H1 (cell line): ENCODE data around the gene FAM193B. TPM values are rescaled to one million over a fixed set of nuclear protein-coding genes. Genes with fewer than 3 reads are reported as not detected.
A peak's percentile ranks its signal among the peaks of the same experiment; 100 is the strongest.

Experiments
- CTCF ChIA-PET: fragments of 300-600 bp; sonication (Branson Sonifier 250); formaldehyde crosslinking; loops from one replicate; lab custom pipeline; 2021; ENCODE audit not compliant: partially characterized antibody; lab: Charles Lee
- POLR2A ChIA-PET: fragments of 300-600 bp; sonication (Branson Sonifier 250); formaldehyde crosslinking; loops from one replicate; lab custom pipeline; 2021; ENCODE audit warnings: inconsistent platforms; ENCODE audit not compliant: partially characterized antibody; lab: Charles Lee
- DNase-seq, 2 experiments: peaks; one replicate each; pipeline versions ENCODE4 v3.0.0 to v3.0.0-alpha.2; 2010 to 2022; ENCODE audit warnings: low spot score in 2 of 2, low read depth in 1 of 2, mixed read lengths in 1 of 2
- FAIRE-seq: peaks from 2 replicates; lab custom pipeline; 2011; peaks lifted over from hg19 to GRCh38; lab: Jason Lieb, UNC
- H2AFZ ChIP-seq: 2 replicates; pipeline ENCODE4 v1.8.1; 2012; ENCODE audit warnings: low read length, inconsistent platforms
- H2AK5ac ChIP-seq: 2 replicates; pipeline ENCODE4 v1.6.1; 2013; ENCODE audit warnings: low read depth, low read length
- H2BK120ac ChIP-seq: replicated peaks from 2 replicates; pipeline ENCODE3; 2013; ENCODE audit warnings: low read depth, low read length, inconsistent platforms
- H2BK12ac ChIP-seq: 2 replicates; pipeline ENCODE4 v1.6.1; 2013; ENCODE audit warnings: low read depth, low read length
- H2BK15ac ChIP-seq: 2 replicates; pipeline ENCODE4 v1.6.1; 2013; ENCODE audit warnings: low read length
- H2BK20ac ChIP-seq: 2 replicates; pipeline ENCODE4 v1.6.1; 2013; ENCODE audit warnings: low read length
- H2BK5ac ChIP-seq: 2 replicates; pipeline ENCODE4 v1.6.1; 2013; ENCODE audit warnings: low read depth, low read length
- H3K14ac ChIP-seq: 2 replicates; pipeline ENCODE4 v1.6.1; 2013; ENCODE audit warnings: inconsistent platforms; ENCODE audit not compliant: insufficient read length
- H3K18ac ChIP-seq: 2 replicates; pipeline ENCODE4 v1.6.1; 2013; ENCODE audit warnings: low read length; ENCODE audit errors: extremely low read depth
- H3K23ac ChIP-seq: 2 replicates; pipeline ENCODE4 v1.6.1; 2013; ENCODE audit warnings: inconsistent platforms; ENCODE audit not compliant: insufficient read length
- H3K23me2 ChIP-seq: 2 replicates; pipeline ENCODE4 v1.6.1; 2013; ENCODE audit warnings: low read depth, low read length
- H3K27ac ChIP-seq: 2 replicates; pipeline ENCODE4 v1.6.1; 2011; ENCODE audit warnings: low read depth, low read length, inconsistent platforms
- H3K27me3 ChIP-seq, 4 experiments: replicated peaks in 1 of 4; 1 replicate in 1 of 4; 2 replicates in 3 of 4; pipeline versions ENCODE4 v1.6.1 to v1.8.1; 2011 to 2013; ENCODE audit warnings: low read length in 3 of 4, mild to moderate bottlenecking in 3 of 4, inconsistent platforms in 2 of 4, mixed read lengths in 2 of 4, moderate library complexity in 1 of 4; ENCODE audit not compliant: control insufficient read depth in 3 of 4, insufficient read depth in 3 of 4; ENCODE audit errors: extremely low read depth in 1 of 4
- H3K36me3 ChIP-seq, 4 experiments: 2 replicates each; pipeline versions ENCODE4 v1.6.1 to v1.8.1; 2011 to 2013; ENCODE audit warnings: mild to moderate bottlenecking in 4 of 4, low read length in 3 of 4, moderate library complexity in 2 of 4, control low read depth in 1 of 4, inconsistent platforms in 1 of 4; ENCODE audit not compliant: insufficient read depth in 4 of 4, control insufficient read depth in 2 of 4
- H3K4ac ChIP-seq: replicated peaks from 2 replicates; pipeline ENCODE3; 2013; ENCODE audit warnings: low read length, low read depth, mixed read lengths, inconsistent platforms; ENCODE audit not compliant: insufficient read length
- H3K4me1 ChIP-seq, 4 experiments: replicated peaks in 1 of 4; 1 replicate in 1 of 4; 2 replicates in 3 of 4; pipeline versions ENCODE4 v1.6.1 to v1.8.1; 2011 to 2013; ENCODE audit warnings: low read length in 3 of 4, inconsistent platforms in 2 of 4, mixed read lengths in 1 of 4; ENCODE audit not compliant: insufficient read depth in 4 of 4, control insufficient read depth in 3 of 4
- H3K4me2 ChIP-seq, 2 experiments: 2 replicates each; pipeline versions ENCODE4 v1.6.1 to v1.8.1; 2011 to 2013; ENCODE audit warnings: low read depth in 2 of 2, low read length in 2 of 2, control low read depth in 1 of 2, inconsistent platforms in 1 of 2, mild to moderate bottlenecking in 1 of 2; ENCODE audit not compliant: insufficient read depth in 1 of 2
- H3K4me3 ChIP-seq, 4 experiments: fragments of 200-600, 300-600 bp in 1 of 4; sonication (generic), shearing (Covaris generic), sonication (Bioruptor Twin) in 1 of 4; 2 replicates each; pipeline versions ENCODE4 v1.5.1 to v1.8.1; 2011 to 2016; ENCODE audit warnings: low read length in 4 of 4, low read depth in 3 of 4, control low read depth in 2 of 4, inconsistent platforms in 2 of 4, mild to moderate bottlenecking in 2 of 4, mixed read lengths in 1 of 4, moderate library complexity in 1 of 4; ENCODE audit not compliant: insufficient read depth in 2 of 4; ENCODE audit errors: extremely low read depth in 1 of 4
- H3K56ac ChIP-seq: replicated peaks from 2 replicates; pipeline ENCODE3; 2013; ENCODE audit warnings: low read depth, mild to moderate bottlenecking, mixed read lengths, low read length, inconsistent platforms; ENCODE audit not compliant: insufficient read length
- H3K79me1 ChIP-seq: 2 replicates; pipeline ENCODE4 v1.6.1; 2013; ENCODE audit warnings: low read depth, low read length, control low read depth
- H3K79me2 ChIP-seq, 2 experiments: 2 replicates each; pipeline versions ENCODE4 v1.6.1 to v1.8.1; 2012 to 2013; ENCODE audit warnings: low read length in 2 of 2, mild to moderate bottlenecking in 2 of 2, inconsistent platforms in 1 of 2; ENCODE audit not compliant: insufficient read depth in 2 of 2, control insufficient read depth in 1 of 2
- H3K9ac ChIP-seq, 4 experiments: replicated peaks in 1 of 4; 1 replicate in 1 of 4; 2 replicates in 3 of 4; pipeline versions ENCODE4 v1.6.1 to v1.8.1; 2011 to 2013; ENCODE audit warnings: low read depth in 3 of 4, low read length in 3 of 4, control low read depth in 2 of 4, mild to moderate bottlenecking in 2 of 4, moderate library complexity in 2 of 4, inconsistent platforms in 1 of 4; ENCODE audit errors: extremely low read depth in 1 of 4
- H3K9me3 ChIP-seq, 2 experiments: 2 replicates each; pipeline versions ENCODE4 v1.6.1 to v1.8.1; 2012 to 2013; ENCODE audit warnings: mild to moderate bottlenecking in 2 of 2, moderate library complexity in 2 of 2, control low read depth in 1 of 2, inconsistent platforms in 1 of 2, low read depth in 1 of 2, low read length in 1 of 2, mixed read lengths in 1 of 2; ENCODE audit not compliant: insufficient read depth in 2 of 2
- H4K20me1 ChIP-seq, 2 experiments: replicated peaks in 1 of 2; 2 replicates each; pipeline versions ENCODE3 to v1.8.1; 2011 to 2013; ENCODE audit warnings: inconsistent platforms in 2 of 2, low read length in 2 of 2, mild to moderate bottlenecking in 1 of 2; ENCODE audit not compliant: insufficient read depth in 2 of 2, control insufficient read depth in 1 of 2
- H4K5ac ChIP-seq: 2 replicates; pipeline ENCODE4 v1.6.1; 2013; ENCODE audit warnings: low read length, low read depth, mixed read lengths, inconsistent platforms; ENCODE audit not compliant: insufficient read length
- H4K8ac ChIP-seq: 2 replicates; pipeline ENCODE4 v1.8.0; 2013; ENCODE audit warnings: mild to moderate bottlenecking, moderate library complexity, low read length, inconsistent platforms; ENCODE audit not compliant: insufficient read depth; ENCODE audit errors: extremely low read depth
- H4K91ac ChIP-seq: replicated peaks from 2 replicates; pipeline ENCODE3; 2013; ENCODE audit warnings: low read length, mixed read lengths, inconsistent platforms; ENCODE audit not compliant: insufficient read length
- BRCA1 ChIP-seq: IDR thresholded peaks from 2 replicates; pipeline ENCODE4 v1.6.1; 2012; ENCODE audit warnings: low read depth, low read length, improper control_type of control experiment
- KDM1A ChIP-seq: fragments of 200-600, 300-600 bp; sonication (generic); IDR thresholded peaks from 2 replicates; pipeline ENCODE4 v1.7.1; 2016; ENCODE audit warnings: mild to moderate bottlenecking, low read length, borderline replicate concordance
- NRF1 ChIP-seq: IDR thresholded peaks from 2 replicates; pipeline ENCODE4 v1.6.1; 2011; ENCODE audit warnings: mild to moderate bottlenecking, low read depth, low read length, improper control_type of control experiment
- SIRT6 ChIP-seq: IDR thresholded peaks from one replicate; pipeline ENCODE4 v1.7.1; 2012; ENCODE audit warnings: low read length, inconsistent platforms
- WGBS, 2 experiments: shearing (Covaris generic) in 1 of 2; methylation state at CpG; one replicate each; pipeline versions ENCODE4 v1.1.6 to v1.1.7; 2013 to 2015; ENCODE audit warnings: low lambda C conversion rate in 2 of 2, mixed read lengths in 2 of 2, inconsistent platforms in 1 of 2, low coverage in 1 of 2, missing lambda C conversion rate in 1 of 2; ENCODE audit not compliant: insufficient replicate concordance in 2 of 2, insufficient coverage in 1 of 2, insufficient read length in 1 of 2; ENCODE audit errors: extremely low coverage in 1 of 2, missing lambda C conversion rate in 1 of 2; 5-methylcytosine and 5-hydroxymethylcytosine counted together
- polyA plus RNA-seq, 7 experiments: library from polyadenylated mRNA; depleted of rRNA in 3 of 7; stranded (reverse) in 5 of 7; unstranded in 2 of 7; fragments of >200 nt in 5 of 7; fragments of 200-250 nt in 2 of 7; gene quantifications; 1 replicate in 5 of 7; 2 replicates in 1 of 7; 4 replicates in 1 of 7; pipeline versions ENCODE4 v1.2.1 to v1.2.3, GENCODE V29; 2011 to 2013; ENCODE audit warnings: missing spikeins in 2 of 7, mixed read lengths in 2 of 7
- total RNA-seq: library from RNA; stranded (reverse); fragmentation: NEBNext Ultra II Directional; extraction: Animal tissue kit (Norgen Biotek cat#: 25700); gene quantifications from 2 replicates; pipeline ENCODE4 v1.2.1, GENCODE V29; 2021
- TF ChIP-seq, protein P1 (sequence below): IDR thresholded peaks from 2 replicates; pipeline ENCODE4 v1.6.1; 2011; ENCODE audit warnings: low read depth, mild to moderate bottlenecking, low read length; ENCODE audit not compliant: insufficient read depth

FAM193B gene
- total and polyA plus RNA-seq, 2 of the 8 experiments (the other 6 are each of a cell fraction or from before 2014, with no cell fraction given) = 49.9 to 69.8 TPM

DNA sequence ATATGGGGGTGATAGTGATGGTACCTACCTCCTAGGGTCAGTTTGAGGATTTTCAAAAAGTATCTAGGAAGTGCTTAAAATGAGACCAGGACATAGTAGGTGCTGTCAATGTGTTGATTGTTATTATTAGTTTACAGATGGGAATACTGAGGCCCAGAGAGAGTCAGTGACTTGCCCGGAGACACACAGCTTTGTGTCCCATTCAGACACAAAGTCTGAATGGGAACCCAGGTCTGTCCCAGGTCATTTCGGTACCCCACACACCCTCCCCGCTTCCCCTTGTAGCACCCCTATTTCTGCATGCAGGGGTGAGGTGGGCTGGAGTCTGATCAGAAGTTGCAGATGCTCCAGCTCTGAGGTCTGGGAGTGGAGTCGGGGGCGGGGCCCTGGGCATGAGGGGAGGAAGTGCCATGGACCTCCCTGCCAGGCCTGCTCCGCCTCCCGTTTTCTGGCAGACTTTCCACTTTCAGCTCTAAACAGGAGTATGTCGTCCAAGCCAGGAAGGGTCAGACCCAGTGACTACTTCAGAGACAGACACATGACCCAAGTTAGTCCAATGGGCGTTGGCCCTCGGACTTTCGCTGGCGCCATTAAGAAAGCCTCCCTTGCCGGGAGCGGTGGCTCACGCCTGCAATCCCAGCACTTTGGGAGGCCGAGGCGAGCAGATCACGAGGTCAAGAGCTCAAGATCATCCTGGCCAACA is 77.7 kb downstream of the FAM193B start:
- Histone ChIP-seq H3K18ac (no peak overlapping the region), H2AK5ac (no peak overlapping the region), H4K20me1 (peaks cover 0 to 4% of the 10 kb centered on the region in 2 experiments), H3K56ac (no peak overlapping the region), H3K4me2 (no peak overlapping the region), H2BK12ac (no peak overlapping the region), H4K8ac (no peak overlapping the region), H4K91ac (no peak overlapping the region), H3K36me3 (peaks cover 0 to 5% (median 0%) of the 10 kb centered on the region in 4 experiments; a peak in 3 of 8 replicates), H3K9me3 (no peaks in the 10 kb centered on the region), H3K23me2 (peaks cover 3% of the 10 kb centered on the region), H3K79me1 (peaks cover 2% of the 10 kb centered on the region; the same call in 1 of the 2 replicates), H2BK5ac (no peak overlapping the region), H3K14ac (no peak overlapping the region), H3K4me1 (peaks cover 6 to 23% (median 17%) of the 10 kb centered on the region in 4 experiments), H3K4ac (no peak overlapping the region), H2BK15ac (peak overlapping the region; percentile 65; the same call in 1 of the 2 replicates), H3K9ac (no peak overlapping the region), H4K5ac (no peak overlapping the region), H3K23ac (no peak overlapping the region), H2AFZ (no peak overlapping the region), H3K27ac (no peak overlapping the region; the same call in 1 of the 2 replicates), H2BK20ac (no peak overlapping the region), H3K79me2 (peaks cover 6 to 11% of the 10 kb centered on the region in 2 experiments), H3K27me3 (no peaks in the 10 kb centered on the region), H2BK120ac (no peak overlapping the region), H3K4me3 (no peak overlapping the region)
- DNase-seq = no peak
- CTCF ChIA-PET = interaction anchor here (0.9 to 10.4 kb wide), 7 partner anchors 15 to 86 kb away, joined by 3 to 162 read pairs (median 8); partner anchors contain the start of gene PDLIM7
- TF ChIP-seq NRF1 = no peak
- TF ChIP-seq, protein P1, sequence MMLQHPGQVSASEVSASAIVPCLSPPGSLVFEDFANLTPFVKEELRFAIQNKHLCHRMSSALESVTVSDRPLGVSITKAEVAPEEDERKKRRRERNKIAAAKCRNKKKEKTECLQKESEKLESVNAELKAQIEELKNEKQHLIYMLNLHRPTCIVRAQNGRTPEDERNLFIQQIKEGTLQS = no peak
- TF ChIP-seq KDM1A = peak; percentile 53; the same call in 1 of the 2 replicates
- no peak for TF ChIP-seq SIRT6
- no peak for TF ChIP-seq BRCA1
- WGBS, 2 experiments = 87% methylated on average over 14 of the region's 18 CpGs; no CpG with 5 or more reads in 1 of the 2 experiments
- POLR2A ChIA-PET = interaction anchor here (1.0 to 67.5 kb wide), 6 partner anchors 3 to 61 kb away, joined by 3 to 3349 read pairs (median 8); partner anchors contain the start of genes DBN1, DOK3, PDLIM7 and PRR7
- no peak for FAIRE-seq
